Heart left ventricle (tissue), 13 donors: Measurements from ENCODE around the gene PRR9.

Experiments used
- POLR2A ChIP-seq, 2 donors: fragments of 450-650 bp; IDR thresholded peaks; one replicate each; pipeline ENCODE4 v1.6.1; 2017; ENCODE audit warnings: antibody characterized with exemption in 2 of 2, mild to moderate bottlenecking in 2 of 2, moderate library complexity in 2 of 2
- TF ChIP-seq, protein P1 (sequence below), 12 donors: fragments of 200-600 bp; sonication (generic) in 4 of 12; IDR thresholded peaks; one replicate each; pipeline versions ENCODE4 v1.5.0 to v1.8.0; 2018 to 2022; ENCODE audit warnings: antibody characterized with exemption in 12 of 12, mild to moderate bottlenecking in 5 of 12
- donor health status: ischemic (EF 13 %, LVEDD 7.1; RV severe dilation, severe dysfunction).
- donor health status: DM: no; HTN: yes; CAD: no.
- donor health status: DM: no; HTN: no; CAD: no.
- donor health status: ischemic (EF 25% LVEDD 6.9; RV normal size, moderate dysfunction).
- donor health status: ischemic (EF 25% LVEDD 5.7; RV mildly dilated, moderate dysfunction).
- donor health status: ischemic (EF 35%, LVEDD 5.7; RV mildly dilated, moderate dysfunction).
- donor health status: nonischemic (EF 11% LVEDD 7.7; RV severe dilation, severe dysfunction).
- donor health status: DM: yes; HTN: yes; CAD: no.
- donor health status: PGD.
- donor health status: ischemic (EF 29% LVEDD 5.4; RV normal size, mild dysfunction).
- donor health status: nonischemic (EF 23%, LVEDD 6.1; RV moderate dilation, normal function).

GRCh38 chr1:153192697-153193096 lies 24.7 kb upstream of the PRR9 start:
- TF ChIP-seq, protein P1, sequence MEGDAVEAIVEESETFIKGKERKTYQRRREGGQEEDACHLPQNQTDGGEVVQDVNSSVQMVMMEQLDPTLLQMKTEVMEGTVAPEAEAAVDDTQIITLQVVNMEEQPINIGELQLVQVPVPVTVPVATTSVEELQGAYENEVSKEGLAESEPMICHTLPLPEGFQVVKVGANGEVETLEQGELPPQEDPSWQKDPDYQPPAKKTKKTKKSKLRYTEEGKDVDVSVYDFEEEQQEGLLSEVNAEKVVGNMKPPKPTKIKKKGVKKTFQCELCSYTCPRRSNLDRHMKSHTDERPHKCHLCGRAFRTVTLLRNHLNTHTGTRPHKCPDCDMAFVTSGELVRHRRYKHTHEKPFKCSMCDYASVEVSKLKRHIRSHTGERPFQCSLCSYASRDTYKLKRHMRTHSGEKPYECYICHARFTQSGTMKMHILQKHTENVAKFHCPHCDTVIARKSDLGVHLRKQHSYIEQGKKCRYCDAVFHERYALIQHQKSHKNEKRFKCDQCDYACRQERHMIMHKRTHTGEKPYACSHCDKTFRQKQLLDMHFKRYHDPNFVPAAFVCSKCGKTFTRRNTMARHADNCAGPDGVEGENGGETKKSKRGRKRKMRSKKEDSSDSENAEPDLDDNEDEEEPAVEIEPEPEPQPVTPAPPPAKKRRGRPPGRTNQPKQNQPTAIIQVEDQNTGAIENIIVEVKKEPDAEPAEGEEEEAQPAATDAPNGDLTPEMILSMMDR (IDR thresholded peaks at IDR 0.05) = no peak
- TF ChIP-seq POLR2A (IDR thresholded peaks at IDR 0.05) = no peak
